ENCODE results near the gene KIF9.

DNA sequence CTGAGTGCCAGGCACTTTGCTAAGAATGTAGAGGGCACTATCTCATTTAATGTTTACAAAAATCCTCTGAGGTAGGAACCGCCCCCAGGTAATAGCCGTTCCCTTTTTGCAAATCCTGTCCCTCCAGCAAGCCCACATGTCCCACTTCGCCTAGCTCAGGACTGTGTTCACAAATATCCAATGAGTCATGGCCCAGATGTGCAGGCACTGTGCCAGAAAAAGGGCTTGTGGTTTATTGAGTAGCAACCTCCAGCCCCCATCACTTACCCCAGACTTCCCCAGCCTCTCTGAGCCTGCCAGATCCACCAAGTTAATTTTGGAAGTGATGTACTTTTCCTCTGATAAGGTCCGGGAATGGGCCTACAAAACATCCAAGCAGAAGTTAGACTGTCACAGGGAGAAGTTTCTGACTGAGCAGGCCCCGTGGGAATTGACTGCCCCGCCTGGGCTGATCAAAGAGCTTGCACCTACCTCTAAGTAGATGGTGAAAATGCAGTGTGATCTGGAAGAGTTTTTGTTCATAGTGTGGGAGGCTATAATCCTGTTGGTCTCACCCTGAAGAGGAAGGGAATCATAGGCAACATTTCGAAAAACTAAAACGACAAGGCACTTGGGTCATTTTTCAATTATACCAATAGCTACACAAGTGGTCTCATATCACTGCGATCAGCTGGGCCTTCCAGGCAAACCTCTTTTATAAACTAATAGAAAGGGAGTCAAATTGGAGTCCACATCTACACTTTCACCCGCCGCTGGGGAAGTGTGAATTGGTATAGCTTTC, 15.7 kb downstream of the KIF9 start:
- TF ChIP-seq POLR2AphosphoS5 (IDR thresholded peaks at IDR 0.05) = no peak
- TF ChIP-seq, protein P1, sequence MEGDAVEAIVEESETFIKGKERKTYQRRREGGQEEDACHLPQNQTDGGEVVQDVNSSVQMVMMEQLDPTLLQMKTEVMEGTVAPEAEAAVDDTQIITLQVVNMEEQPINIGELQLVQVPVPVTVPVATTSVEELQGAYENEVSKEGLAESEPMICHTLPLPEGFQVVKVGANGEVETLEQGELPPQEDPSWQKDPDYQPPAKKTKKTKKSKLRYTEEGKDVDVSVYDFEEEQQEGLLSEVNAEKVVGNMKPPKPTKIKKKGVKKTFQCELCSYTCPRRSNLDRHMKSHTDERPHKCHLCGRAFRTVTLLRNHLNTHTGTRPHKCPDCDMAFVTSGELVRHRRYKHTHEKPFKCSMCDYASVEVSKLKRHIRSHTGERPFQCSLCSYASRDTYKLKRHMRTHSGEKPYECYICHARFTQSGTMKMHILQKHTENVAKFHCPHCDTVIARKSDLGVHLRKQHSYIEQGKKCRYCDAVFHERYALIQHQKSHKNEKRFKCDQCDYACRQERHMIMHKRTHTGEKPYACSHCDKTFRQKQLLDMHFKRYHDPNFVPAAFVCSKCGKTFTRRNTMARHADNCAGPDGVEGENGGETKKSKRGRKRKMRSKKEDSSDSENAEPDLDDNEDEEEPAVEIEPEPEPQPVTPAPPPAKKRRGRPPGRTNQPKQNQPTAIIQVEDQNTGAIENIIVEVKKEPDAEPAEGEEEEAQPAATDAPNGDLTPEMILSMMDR (IDR thresholded peaks at IDR 0.05) = no peak
- no peak for TF ChIP-seq POLR2A (IDR thresholded peaks at IDR 0.05)
- TF ChIP-seq EP300 (IDR thresholded peaks at IDR 0.05) = no peak
